Mesodermal cell (in vitro differentiated cells): ENCODE measurements around the gene MACROD2.
"Not testable (repeated sequence)": the region's sequence is repeated elsewhere in the genome, so short reads cannot be mapped to it uniquely, and the experiment has no call there.

Experiments used
- H3K27ac ChIP-seq: 2 replicates; pipeline ENCODE4 v1.7.0; 2013; ENCODE audit warnings: mild to moderate bottlenecking, low read depth, low read length, moderate library complexity; ENCODE audit not compliant: severe bottlenecking
- H3K36me3 ChIP-seq: 2 replicates; pipeline ENCODE4 v1.7.1; 2013; ENCODE audit warnings: mild to moderate bottlenecking, low read length, moderate library complexity; ENCODE audit not compliant: control insufficient read depth, insufficient read depth
- H3K4me1 ChIP-seq: one replicate; pipeline ENCODE4 v1.7.1; 2013; ENCODE audit warnings: mild to moderate bottlenecking, low read length; ENCODE audit not compliant: insufficient read depth, control insufficient read depth, poor library complexity, severe bottlenecking
- H3K4me3 ChIP-seq: 2 replicates; pipeline ENCODE4 v1.7.0; 2013; ENCODE audit warnings: low read length, control low read depth, mild to moderate bottlenecking; ENCODE audit not compliant: insufficient read depth, poor library complexity, severe bottlenecking; ENCODE audit errors: extremely low read depth
- H3K9me3 ChIP-seq: 2 replicates; pipeline ENCODE4 v1.7.1; 2013; ENCODE audit warnings: mild to moderate bottlenecking, low read length, moderate library complexity; ENCODE audit not compliant: control insufficient read depth
- WGBS, 2 experiments: methylation state at CpG; one replicate each; pipeline ENCODE4 v1.1.5; 2013; ENCODE audit warnings: missing lambda C conversion rate in 2 of 2; ENCODE audit not compliant: insufficient coverage in 2 of 2; 5-methylcytosine and 5-hydroxymethylcytosine counted together

Gene MACROD2

GRCh38 chr20:14991023-14991422 lies 995.7 kb downstream of the MACROD2 start:
- 86 to 100% methylated on average over 1 of the region's 1 CpG for WGBS, 2 experiments
- Histone ChIP-seq H3K36me3 (no peaks in the 10 kb centered on the region), H3K4me1 (no peaks in the 10 kb centered on the region), H3K4me3 (no peak overlapping the region), H3K27ac (no peak overlapping the region), H3K9me3 (no peaks in the 10 kb centered on the region)

- Histone ChIP-seq H3K27ac (no peak overlapping the region), H3K4me1 (no peaks in the 10 kb centered on the region), H3K9me3 (no peaks in the 10 kb centered on the region), H3K4me3 (no peak overlapping the region), H3K36me3 (no peaks in the 10 kb centered on the region)
Measured at GRCh38 chr20:14992153-14992552, 996.8 kb downstream of the MACROD2 start.

- Histone ChIP-seq H3K27ac (no peak overlapping the region), H3K4me1 (no peaks in the 10 kb centered on the region), H3K9me3 (peaks cover 1% of the 10 kb centered on the region), H3K4me3 (no peak overlapping the region), H3K36me3 (no peaks in the 10 kb centered on the region)
- 100% methylated on average over 1 of the region's 2 CpGs; no CpG with 5 or more reads in 1 of the 2 experiments for WGBS, 2 experiments
Measured at GRCh38 chr20:14992961-14993360, 997.6 kb downstream of the MACROD2 start.

GRCh38 chr20:14996883-14997672 lies 1001.8 kb downstream of the MACROD2 start:
- H3K36me3 ChIP-seq: no peaks in the 10 kb centered on the region
- H3K9me3 ChIP-seq: peaks cover 16% of the 10 kb centered on the region
- H3K4me1 ChIP-seq: no peaks in the 10 kb centered on the region
- no peak overlapping the region for H3K27ac ChIP-seq
- 77 to 100% methylated on average over 1 to 2 of the region's 2 CpGs for WGBS, 2 experiments
- H3K4me3 ChIP-seq: no peak overlapping the region

- Histone ChIP-seq H3K4me3 (no peak overlapping the region), H3K9me3 (peaks cover 16% of the 10 kb centered on the region), H3K27ac (no peak overlapping the region), H3K36me3 (no peaks in the 10 kb centered on the region), H3K4me1 (no peaks in the 10 kb centered on the region)
- 68 to 100% methylated on average over 2 of the region's 3 CpGs for WGBS, 2 experiments
Measured at GRCh38 chr20:14997791-14998190, 1002.5 kb downstream of the MACROD2 start.

- no peaks in the 10 kb centered on the region for H3K4me1 ChIP-seq
- WGBS, 2 experiments: 88 to 100% methylated on average over 1 of the region's 4 CpGs
- no peak overlapping the region for H3K27ac ChIP-seq
- H3K9me3 ChIP-seq: no peaks in the 10 kb centered on the region
- H3K4me3 ChIP-seq: no peak overlapping the region
- no peaks in the 10 kb centered on the region for H3K36me3 ChIP-seq
Measured at GRCh38 chr20:15005300-15005986, 1010.1 kb downstream of the MACROD2 start.

- Histone ChIP-seq H3K27ac (no peak overlapping the region), H3K36me3 (no peaks in the 10 kb centered on the region), H3K9me3 (no peaks in the 10 kb centered on the region), H3K4me3 (no peak overlapping the region), H3K4me1 (no peaks in the 10 kb centered on the region)
- 73 to 75% methylated on average over 2 to 3 of the region's 4 CpGs for WGBS, 2 experiments
Measured at GRCh38 chr20:15011631-15012030, 1016.3 kb downstream of the MACROD2 start.

- Histone ChIP-seq H3K4me3 (no peak overlapping the region), H3K36me3 (no peaks in the 10 kb centered on the region), H3K27ac (no peak overlapping the region), H3K9me3 (peaks cover under 1% of the 10 kb centered on the region), H3K4me1 (no peaks in the 10 kb centered on the region)
- WGBS, 2 experiments: 73 to 75% methylated on average over 2 to 3 of the region's 6 CpGs
Measured at GRCh38 chr20:15012566-15012965, 1017.2 kb downstream of the MACROD2 start.

GRCh38 chr20:15016875-15017274 lies 1021.6 kb downstream of the MACROD2 start:
- not testable (repeated sequence) for H3K36me3 ChIP-seq, H3K4me3 ChIP-seq, H3K27ac ChIP-seq, H3K4me1 ChIP-seq, H3K9me3 ChIP-seq
- whole genome bisulfite sequencing, 2 experiments: 60 to 100% methylated on average over 1 of the region's 1 CpG

GRCh38 chr20:15018966-15019365 lies 1023.6 kb downstream of the MACROD2 start:
- WGBS, 2 experiments: no CpG with 5 or more reads among the region's 11 CpGs
- H3K36me3 ChIP-seq: no peaks in the 10 kb centered on the region

GRCh38 chr20:15020845-15021244 lies 1025.5 kb downstream of the MACROD2 start:
- no peaks in the 10 kb centered on the region for H3K36me3 ChIP-seq
- no peaks in the 10 kb centered on the region for H3K4me1 ChIP-seq
- 100% methylated on average over 4 of the region's 9 CpGs; no CpG with 5 or more reads in 1 of the 2 experiments for WGBS, 2 experiments
- H3K27ac ChIP-seq: no peak overlapping the region
- H3K4me3 ChIP-seq: no peak overlapping the region
- peaks cover 4% of the 10 kb centered on the region for H3K9me3 ChIP-seq

More at GRCh38 chr20:15018966-15019365, 1023.6 kb downstream of the MACROD2 start:
- Histone ChIP-seq H3K9me3 (peaks cover 4% of the 10 kb centered on the region), H3K4me3 (no peak overlapping the region), H3K4me1 (no peaks in the 10 kb centered on the region), H3K27ac (no peak overlapping the region)
